Stimulated activated CD8-positive, alpha-beta memory T cell treated with anti-CD3 and anti-CD28 coated beads, Interleukin-15, amount 100 ng/mL, for 48 hours (primary cell): ENCODE data around the gene ZNF780B.
"Not testable (repeated sequence)": the region's sequence is repeated elsewhere in the genome, so short reads cannot be mapped to it uniquely, and the experiment has no call there.

Experiments used
- DNase-seq, 2 donors: peaks; one replicate each; pipeline ENCODE4 v3.0.0-alpha.2; 2020; ENCODE audit warnings: low read depth in 2 of 2

The ZNF780B gene

GRCh38 chr19:40038047-40038446 is 18.0 kb downstream of the ZNF780B start:
- not testable (repeated sequence) for DNase-seq

GRCh38 chr19:40035996-40036395 is 20.0 kb downstream of the ZNF780B start:
- DNase-seq, result no peak

DNA sequence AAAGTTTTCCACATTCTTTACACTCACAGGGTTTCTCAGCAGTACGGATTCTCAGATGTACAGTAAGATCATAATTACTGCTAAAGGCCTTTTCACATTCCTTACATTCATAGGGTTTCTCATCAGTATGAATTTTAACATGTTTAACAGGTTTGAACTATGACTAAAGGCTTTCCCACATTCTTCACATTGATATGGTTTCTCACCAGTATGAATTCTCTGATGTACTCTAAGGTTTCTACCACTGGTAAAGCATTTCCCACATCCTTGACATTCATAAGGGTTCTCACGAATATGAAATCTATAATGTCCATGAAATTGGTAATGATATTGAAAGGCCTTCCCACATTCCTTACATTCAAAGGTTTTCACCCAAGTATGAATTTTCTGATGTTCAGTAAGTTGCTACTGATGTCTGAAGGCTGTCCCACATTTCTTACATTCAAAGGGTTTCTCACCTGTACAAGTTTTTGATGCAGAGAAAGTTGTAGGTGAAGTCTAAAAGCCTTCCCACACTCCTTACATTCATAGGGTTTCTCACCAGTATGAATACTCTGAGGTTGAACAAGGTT is 22.0 kb downstream of the ZNF780B start:
- DNase-seq, result no peak

- no peak for DNase-seq
Observed at GRCh38 chr19:40026597-40026970, 29.4 kb downstream of the ZNF780B start.

DNA sequence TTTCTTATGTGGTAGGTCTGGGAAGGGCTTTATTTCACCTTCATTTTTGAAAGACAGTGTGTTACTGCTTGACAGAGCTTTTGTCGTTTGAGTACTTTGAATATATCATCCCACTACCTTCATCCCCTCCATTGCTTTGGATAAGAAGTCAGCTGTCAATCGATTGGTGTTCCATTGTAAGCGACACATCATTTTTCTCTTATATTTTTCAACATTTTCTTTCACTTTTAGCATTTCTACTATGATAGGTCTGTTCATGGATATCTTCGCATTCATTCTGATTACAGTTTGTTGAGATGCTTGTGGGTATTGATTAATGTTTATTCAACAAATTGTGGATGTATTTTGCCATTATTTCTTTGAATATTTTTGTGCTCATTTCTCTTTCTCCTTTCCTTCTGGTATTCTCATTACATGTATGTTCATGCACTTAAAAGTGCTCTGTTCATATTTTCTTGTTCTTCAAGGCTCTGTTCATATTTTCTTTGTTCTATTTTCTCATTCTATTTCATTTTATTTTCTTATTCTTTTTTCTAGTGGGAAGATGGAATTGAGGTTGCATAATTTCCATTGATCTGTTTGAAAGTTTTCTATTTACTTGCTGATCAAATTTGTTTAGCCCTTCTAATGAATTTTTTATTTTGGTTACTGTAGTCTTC is 30.0 kb downstream of the ZNF780B start:
- no peak for DNase-seq

DNA sequence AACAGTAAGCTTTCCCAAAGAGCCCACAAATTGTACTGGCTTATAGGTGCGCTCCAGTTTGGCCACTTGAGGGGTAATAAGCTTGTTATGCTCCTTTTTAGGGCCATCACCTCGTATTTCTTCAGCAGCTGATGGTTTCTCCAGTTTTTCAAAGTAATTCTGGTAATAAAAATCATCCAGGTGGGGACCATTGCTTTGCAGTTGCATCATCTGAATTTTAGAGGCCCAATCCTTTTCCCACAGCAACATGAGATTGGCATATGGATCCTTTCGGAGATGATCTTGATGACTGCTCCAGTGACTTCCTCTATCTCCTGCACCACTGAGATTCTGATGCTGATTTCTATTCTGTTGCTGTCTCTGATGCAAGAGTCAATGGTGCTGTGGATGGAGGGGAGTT is 32.1 kb downstream of the ZNF780B start:
- no peak for DNase-seq

DNA sequence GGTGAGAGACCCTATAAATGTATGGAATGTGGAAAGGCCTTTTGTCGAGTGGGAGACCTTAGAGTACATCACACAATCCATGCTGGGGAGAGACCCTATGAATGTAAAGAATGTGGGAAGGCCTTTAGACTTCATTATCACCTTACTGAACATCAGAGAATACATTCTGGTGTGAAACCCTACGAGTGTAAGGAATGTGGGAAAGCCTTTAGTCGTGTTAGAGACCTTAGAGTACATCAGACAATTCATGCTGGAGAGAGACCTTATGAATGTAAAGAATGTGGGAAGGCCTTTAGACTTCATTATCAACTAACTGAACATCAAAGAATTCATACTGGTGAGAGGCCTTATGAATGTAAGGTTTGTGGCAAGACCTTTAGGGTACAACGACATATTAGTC is 42.0 kb downstream of the ZNF780B start:
- no peak for DNase-seq

DNA sequence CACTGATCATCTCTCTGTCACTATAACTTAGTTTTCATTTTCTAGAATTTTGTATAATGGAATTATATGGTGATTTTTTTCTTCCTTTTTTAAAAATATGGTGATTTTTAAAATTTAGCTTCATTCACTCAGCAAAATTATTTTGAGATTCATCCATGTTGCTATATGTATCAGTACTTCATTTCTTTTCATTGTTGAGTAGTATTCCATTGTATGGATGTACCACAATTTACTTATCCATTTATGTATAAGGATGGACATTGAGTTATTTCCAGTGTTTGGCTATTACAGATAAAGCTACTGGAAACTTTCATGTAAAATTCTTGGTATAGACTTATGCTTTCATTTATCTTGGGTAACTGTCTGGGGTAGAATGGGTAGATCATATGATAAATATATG is 46.4 kb downstream of the ZNF780B start:
- no peak for DNase-seq

DNA sequence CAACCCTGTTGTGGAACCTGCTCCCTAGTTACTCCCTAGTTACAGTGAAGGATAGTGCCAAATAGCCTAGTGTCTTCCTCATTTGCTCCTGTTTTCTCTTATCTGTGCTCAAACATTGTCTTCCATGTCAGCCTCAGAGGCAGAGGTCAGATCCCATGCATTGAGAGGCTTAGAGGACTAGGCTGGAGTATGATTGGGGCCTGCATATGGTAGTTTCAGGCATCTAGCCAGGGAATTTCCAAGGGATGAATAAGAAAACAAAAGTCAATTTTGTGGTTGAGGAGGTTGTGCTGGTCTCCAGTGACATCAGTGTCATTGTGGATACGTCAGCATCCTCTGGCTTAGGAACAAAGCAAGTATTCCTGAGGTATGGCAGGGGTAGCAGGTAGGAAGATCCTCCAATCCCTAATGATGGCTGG is 49.7 kb downstream of the ZNF780B start:
- DNase-seq, result no peak

GRCh38 chr19:40005691-40006272 is 50.2 kb downstream of the ZNF780B start:
- no peak for DNase-seq

DNA sequence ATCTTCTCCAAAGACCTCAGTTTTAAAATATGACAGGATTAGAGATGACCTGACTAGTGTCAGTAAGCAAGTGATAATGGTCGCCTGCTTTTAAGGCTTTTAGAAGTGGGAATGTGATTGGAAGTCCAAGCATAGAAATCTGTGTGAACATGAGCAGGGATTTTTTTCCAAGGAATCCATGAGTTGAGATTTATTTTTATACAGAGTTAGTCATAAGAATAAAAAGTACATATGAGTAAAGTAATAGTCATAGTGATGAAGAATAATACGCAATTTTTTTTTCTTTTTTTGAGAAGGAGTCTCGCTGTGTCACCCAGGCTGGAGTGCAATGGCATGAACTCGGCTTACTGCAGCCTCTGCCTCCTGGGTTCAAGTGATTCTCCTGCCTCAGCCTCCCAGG is 57.5 kb downstream of the ZNF780B start:
- no peak for DNase-seq

- DNase-seq, result no peak
Observed at GRCh38 chr19:39997638-39998216, 58.3 kb downstream of the ZNF780B start.

DNA sequence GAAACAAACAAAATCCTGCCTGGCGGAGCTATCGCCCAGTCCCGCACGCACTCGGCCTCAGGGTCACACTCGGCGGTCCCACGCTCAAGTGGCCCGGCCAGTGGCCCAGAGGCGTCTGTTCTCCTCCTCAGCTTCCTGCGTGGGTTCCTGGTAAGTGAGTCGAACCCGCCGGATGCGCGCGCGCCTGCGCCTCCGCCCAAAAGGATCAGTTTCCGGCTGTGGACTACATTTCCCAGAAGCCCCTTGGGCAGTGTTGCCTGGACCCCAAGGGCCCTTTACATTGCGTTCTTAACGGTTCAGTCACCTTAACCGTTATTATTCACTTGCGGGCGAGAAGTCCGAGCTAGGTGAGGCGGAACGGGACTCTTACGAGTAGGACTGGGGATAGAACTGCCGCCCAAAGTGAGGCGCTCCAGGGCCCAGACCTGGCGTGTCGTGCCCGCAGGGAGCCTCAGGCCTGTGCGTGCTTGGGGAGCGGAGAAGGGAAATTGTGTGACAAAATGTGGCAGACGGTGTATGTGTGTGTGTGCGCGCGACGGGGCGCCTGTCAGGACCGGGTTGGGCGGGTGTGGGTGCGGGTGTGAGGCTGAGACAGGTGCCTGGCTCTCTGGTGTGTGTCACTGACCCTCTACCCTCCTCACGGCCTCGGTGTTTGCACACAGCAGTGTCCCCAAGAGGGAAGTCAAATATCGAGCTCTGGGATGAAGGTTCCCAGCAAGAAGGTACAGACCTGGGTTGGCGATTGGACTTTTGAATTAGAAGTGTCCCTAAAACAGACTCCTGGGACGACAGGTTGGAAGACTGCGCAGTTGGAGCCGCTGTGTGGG is 59.0 kb downstream of the ZNF780B start, which contains the start of gene ZNF546:
TSS of gene ZNF546 (plus strand) at position 250 of the 827 bp plus-strand sequence. CDS start 1,267 bp downstream, outside the sequence.
- DNase-seq, result peak; percentile 88 to 90

- DNase-seq, result peak; percentile 21 to 33
Observed at GRCh38 chr19:39996218-39996810, 59.7 kb downstream of the ZNF780B start.

DNA sequence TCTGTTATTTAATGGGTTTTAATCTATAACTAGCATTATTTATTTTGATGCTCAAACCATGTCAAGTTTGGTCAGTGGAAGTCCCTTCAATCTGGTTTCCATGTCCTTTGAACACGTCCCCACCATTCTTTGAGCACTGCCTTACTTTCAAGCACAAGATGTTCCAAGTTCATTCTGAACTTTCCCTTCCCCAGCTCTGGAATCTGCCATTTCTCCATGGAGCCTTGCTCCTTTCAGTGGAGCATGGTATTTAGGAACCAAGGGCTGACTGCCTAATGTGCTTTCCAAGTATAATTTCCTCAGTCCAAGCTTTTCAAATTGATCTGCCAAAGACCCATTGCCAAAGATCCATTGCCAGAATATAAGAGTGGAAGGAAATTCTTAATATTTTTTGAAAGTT is 60.2 kb downstream of the ZNF780B start:
- no peak for DNase-seq

GRCh38 chr19:39994361-39994760 is 61.7 kb downstream of the ZNF780B start:
- no peak for DNase-seq

GRCh38 chr19:39993605-39994004 is 62.4 kb downstream of the ZNF780B start:
- no peak for DNase-seq

DNA sequence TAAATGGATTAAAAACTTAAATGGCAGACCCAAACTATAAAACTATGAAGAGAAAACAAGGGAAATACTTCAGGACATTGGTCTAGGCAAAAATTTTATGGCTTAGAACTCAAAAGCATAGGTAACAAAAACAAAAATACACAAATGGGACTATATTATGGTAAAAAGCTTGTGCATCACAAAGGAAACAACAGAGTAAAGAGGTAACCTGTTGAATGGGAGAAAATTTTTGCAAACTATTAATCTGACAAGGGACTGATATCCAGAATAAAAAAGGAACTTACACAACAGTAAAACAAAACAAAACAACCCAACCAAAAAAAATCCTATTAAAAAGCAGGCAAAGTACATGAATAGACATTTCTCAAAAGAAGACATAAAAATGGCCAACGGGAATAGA is 68.4 kb downstream of the ZNF780B start:
- DNase-seq, result no peak

DNA sequence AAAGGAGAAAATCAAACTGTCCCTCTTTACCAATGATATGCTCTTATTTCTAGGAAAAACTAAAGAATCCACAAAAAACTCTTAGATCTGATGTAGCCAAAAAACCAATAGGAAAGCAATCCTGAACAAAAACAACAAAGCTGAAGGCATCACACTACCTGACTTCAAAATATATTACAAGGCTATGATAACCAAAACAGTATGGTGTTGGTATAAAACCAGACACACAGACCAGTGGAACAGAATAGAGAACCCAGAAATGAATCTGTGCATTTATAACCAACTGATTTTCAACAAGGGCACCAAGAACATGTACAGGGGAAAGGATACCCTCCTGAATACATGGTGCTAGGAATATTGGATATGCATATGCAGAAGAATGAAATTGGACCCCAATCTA is 68.9 kb downstream of the ZNF780B start:
- no peak for DNase-seq

DNA sequence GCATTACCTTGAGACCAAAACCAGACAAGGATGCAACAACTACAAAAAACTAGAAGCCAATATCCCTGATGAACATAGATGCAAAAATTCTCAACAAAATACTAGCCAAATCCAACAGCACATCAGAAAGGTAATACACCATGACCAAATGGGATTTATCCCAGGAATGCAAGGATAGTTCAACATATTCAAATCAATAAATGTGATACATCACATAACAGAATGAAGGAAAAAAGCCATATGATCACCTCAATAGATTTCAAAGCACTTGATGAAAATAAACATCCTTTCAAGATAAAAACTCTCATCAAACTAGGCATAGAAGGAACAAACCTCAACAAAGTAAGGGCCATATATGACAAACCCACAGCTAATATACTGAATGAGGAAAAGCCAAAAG is 69.4 kb downstream of the ZNF780B start:
- no peak for DNase-seq

GRCh38 chr19:39983695-39984300 is 72.2 kb downstream of the ZNF780B start:
- DNase-seq, result no peak
